Brain microvascular endothelial cell (primary cell): ENCODE results near the gene SLC6A19.

Experiments used
- DNase-seq: peaks from one replicate; pipeline ENCODE4 v3.0.0-alpha.2; 2020
- H3K27ac ChIP-seq: fragments of 250-450 bp; sonication (Bioruptor Pico); 2 replicates; pipeline ENCODE4 v1.5.1; 2020; ENCODE audit warnings: mild to moderate bottlenecking, moderate library complexity
- H3K27me3 ChIP-seq: fragments of 250-450 bp; sonication (Bioruptor Pico); replicated peaks from 2 replicates; pipeline ENCODE4 v1.5.1; 2020; ENCODE audit warnings: mild to moderate bottlenecking
- H3K36me3 ChIP-seq: fragments of 250-450 bp; sonication (Bioruptor Pico); replicated peaks from 2 replicates; pipeline ENCODE4 v1.5.1; 2020; ENCODE audit warnings: mild to moderate bottlenecking
- H3K4me3 ChIP-seq: 2 replicates; pipeline ENCODE4 v1.5.1; 2011; ENCODE audit warnings: low read depth, mild to moderate bottlenecking, control low read depth, low read length, moderate library complexity
- CTCF ChIP-seq: IDR thresholded peaks from 2 replicates; pipeline ENCODE4 v1.5.1; 2011; ENCODE audit warnings: low read depth, mild to moderate bottlenecking, moderate library complexity, low read length, control low read depth, inconsistent platforms; ENCODE audit errors: missing control alignments
- in situ Hi-C: cut with HindIII; loops from 2 replicates; pipeline ENCODE4 v1.10.0; 2017; ENCODE audit warnings: low sequenced_read_pairs, low pct_ligation_motif_present

Gene SLC6A19

GRCh38 chr5:1212881-1213280 is 11.5 kb downstream of the SLC6A19 start:
- Histone ChIP-seq H3K4me3 (no peak overlapping the region), H3K27me3 (peaks cover 2% of the 10 kb centered on the region), H3K27ac (no peak overlapping the region), H3K36me3 (no peaks in the 10 kb centered on the region)
- in situ Hi-C loops = loop anchor here (25.0 kb wide), 1 partner anchor 99 kb away; no protein-coding TSS in a partner anchor
- TF ChIP-seq CTCF = no peak
- DNase-seq = no peak

- Histone ChIP-seq H3K4me3 (no peak overlapping the region), H3K27ac (no peak overlapping the region), H3K36me3 (no peaks in the 10 kb centered on the region), H3K27me3 (peaks cover 2% of the 10 kb centered on the region)
- in situ Hi-C loops = loop anchor here (25.0 kb wide), 1 partner anchor 99 kb away; no protein-coding TSS in a partner anchor
- DNase-seq = no peak
- TF ChIP-seq CTCF = no peak
Measured at GRCh38 chr5:1213508-1214162, 12.2 kb downstream of the SLC6A19 start.

GRCh38 chr5:1214163-1214935 is 13.0 kb downstream of the SLC6A19 start:
- in situ Hi-C loops = loop anchor here (25.0 kb wide), 1 partner anchor 98 kb away; no protein-coding TSS in a partner anchor
- Histone ChIP-seq H3K27me3 (no peaks in the 10 kb centered on the region), H3K36me3 (no peaks in the 10 kb centered on the region), H3K4me3 (no peak overlapping the region), H3K27ac (no peak overlapping the region)
- DNase-seq = no peak
- no peak for TF ChIP-seq CTCF

GRCh38 chr5:1214936-1215220 is 13.5 kb downstream of the SLC6A19 start:
- no peak for TF ChIP-seq CTCF
- no peak for DNase-seq
- H3K36me3 ChIP-seq = no peaks in the 10 kb centered on the region
- no peaks in the 10 kb centered on the region for H3K27me3 ChIP-seq
- H3K27ac ChIP-seq = no peak overlapping the region
- H3K4me3 ChIP-seq = no peak overlapping the region
- in situ Hi-C loops = loop anchor here (25.0 kb wide), 1 partner anchor 97 kb away; no protein-coding TSS in a partner anchor

GRCh38 chr5:1215320-1216096 is 14.1 kb downstream of the SLC6A19 start:
- in situ Hi-C loops = loop anchor here (25.0 kb wide), 1 partner anchor 97 kb away; no protein-coding TSS in a partner anchor
- no peak for TF ChIP-seq CTCF
- Histone ChIP-seq H3K27me3 (no peaks in the 10 kb centered on the region), H3K36me3 (no peaks in the 10 kb centered on the region), H3K27ac (no peak overlapping the region), H3K4me3 (no peak overlapping the region)
- no peak for DNase-seq
